DND-41 (cell line): ENCODE measurements around the gene TPO.

ENCODE experiments used
- ATAC-seq: fragments of 200-7000 bp; cut with Tn5 transposase; 3 replicates; pipeline ENCODE4 v1.9.1; 2021; ENCODE audit warnings: low read depth; ENCODE audit not compliant: insufficient read depth
- DNase-seq: peaks from one replicate; pipeline ENCODE4 v3.0.0-alpha.2; 2020
- H2AFZ ChIP-seq: 2 replicates; pipeline ENCODE4 v1.6.0; 2012; ENCODE audit warnings: low read depth, low read length
- H3K27ac ChIP-seq: 2 replicates; pipeline ENCODE4 v1.5.1; 2012; ENCODE audit warnings: low read length, inconsistent platforms
- H3K27me3 ChIP-seq: fragments of 200-600 bp; sonication (generic); 2 replicates; pipeline ENCODE4 v1.6.0; 2012; ENCODE audit warnings: low read length, mild to moderate bottlenecking, inconsistent platforms; ENCODE audit not compliant: insufficient read depth, poor library complexity
- H3K36me3 ChIP-seq: 2 replicates; pipeline ENCODE4 v1.5.1; 2012; ENCODE audit warnings: low read length, inconsistent platforms; ENCODE audit not compliant: insufficient read depth
- H3K4me1 ChIP-seq: 2 replicates; pipeline ENCODE4 v1.5.1; 2012; ENCODE audit warnings: mild to moderate bottlenecking, low read length; ENCODE audit not compliant: insufficient read depth
- H3K4me2 ChIP-seq: 2 replicates; pipeline ENCODE4 v1.6.0; 2012; ENCODE audit warnings: mild to moderate bottlenecking, moderate library complexity, low read length, inconsistent platforms; ENCODE audit not compliant: insufficient read depth
- H3K4me3 ChIP-seq, 2 experiments: fragments of 200-600 bp in 1 of 2; shearing (Covaris generic) in 1 of 2; 2 replicates each; pipeline ENCODE4 v1.5.1; 2012 to 2016; ENCODE audit warnings: inconsistent platforms in 2 of 2, low read length in 2 of 2, mild to moderate bottlenecking in 2 of 2, low read depth in 1 of 2, moderate library complexity in 1 of 2
- H3K79me2 ChIP-seq: 2 replicates; pipeline ENCODE4 v1.6.0; 2012; ENCODE audit warnings: low read length, inconsistent platforms; ENCODE audit not compliant: insufficient read depth
- H3K9ac ChIP-seq: 2 replicates; pipeline ENCODE4 v1.6.0; 2012; ENCODE audit warnings: low read depth, mild to moderate bottlenecking, inconsistent platforms, low read length, moderate library complexity
- H3K9me3 ChIP-seq: 2 replicates; pipeline ENCODE4 v1.5.1; 2012; ENCODE audit warnings: low read length, moderate library complexity, mild to moderate bottlenecking, inconsistent platforms; ENCODE audit not compliant: insufficient read depth, severe bottlenecking
- H4K20me1 ChIP-seq: 2 replicates; pipeline ENCODE4 v1.6.0; 2012; ENCODE audit warnings: low read length; ENCODE audit not compliant: insufficient read depth
- EZH2 ChIP-seq: IDR thresholded peaks from 3 replicates; pipeline ENCODE4 v1.6.1; 2012; ENCODE audit warnings: borderline replicate concordance, low read depth, mild to moderate bottlenecking, moderate library complexity, low read length, inconsistent platforms; ENCODE audit not compliant: severe bottlenecking
- TF ChIP-seq, protein P1 (sequence below): IDR thresholded peaks from 2 replicates; pipeline ENCODE4 v1.5.1; 2012; ENCODE audit warnings: borderline replicate concordance, low read length, moderate library complexity, mild to moderate bottlenecking; ENCODE audit not compliant: poor library complexity, severe bottlenecking; ENCODE audit errors: extremely low read depth

Gene TPO

DNA sequence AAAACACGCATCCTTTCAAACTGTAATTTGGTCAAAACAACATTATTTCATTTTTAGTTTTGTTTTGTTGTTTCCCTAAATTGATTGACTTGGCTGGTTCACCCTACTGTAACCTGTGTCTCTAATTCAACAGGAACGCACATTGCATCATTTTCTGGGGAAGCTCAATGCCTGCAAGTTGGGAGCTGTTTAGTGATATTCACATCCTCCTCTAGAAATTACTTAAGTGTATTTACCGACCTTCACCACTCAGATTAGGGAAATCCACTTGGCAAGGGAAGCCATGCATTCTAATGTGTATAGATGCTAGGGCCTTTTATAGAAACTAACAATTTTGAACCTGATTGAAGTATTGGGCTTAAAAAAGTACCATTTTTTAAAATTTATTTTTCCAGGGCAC, 7.3 kb upstream of the TPO start:
- H3K27ac ChIP-seq: no peak overlapping the region
- peaks cover 5% of the 10 kb centered on the region; the same call in 1 of the 2 replicates for H3K4me1 ChIP-seq

GRCh38 chr2:1406434-1406833, 6.8 kb upstream of the TPO start:
- Histone ChIP-seq H3K79me2 (no peaks in the 10 kb centered on the region), H3K4me2 (no peak overlapping the region), H4K20me1 (no peaks in the 10 kb centered on the region), H3K27ac (no peak overlapping the region), H2AFZ (no peak overlapping the region), H3K4me3 (no peak overlapping the region), H3K9me3 (no peaks in the 10 kb centered on the region), H3K4me1 (peaks cover 5% of the 10 kb centered on the region; the same call in 1 of the 2 replicates), H3K9ac (no peak overlapping the region), H3K36me3 (no peaks in the 10 kb centered on the region), H3K27me3 (no peaks in the 10 kb centered on the region)
- DNase-seq: no peak
- TF ChIP-seq, protein P1, sequence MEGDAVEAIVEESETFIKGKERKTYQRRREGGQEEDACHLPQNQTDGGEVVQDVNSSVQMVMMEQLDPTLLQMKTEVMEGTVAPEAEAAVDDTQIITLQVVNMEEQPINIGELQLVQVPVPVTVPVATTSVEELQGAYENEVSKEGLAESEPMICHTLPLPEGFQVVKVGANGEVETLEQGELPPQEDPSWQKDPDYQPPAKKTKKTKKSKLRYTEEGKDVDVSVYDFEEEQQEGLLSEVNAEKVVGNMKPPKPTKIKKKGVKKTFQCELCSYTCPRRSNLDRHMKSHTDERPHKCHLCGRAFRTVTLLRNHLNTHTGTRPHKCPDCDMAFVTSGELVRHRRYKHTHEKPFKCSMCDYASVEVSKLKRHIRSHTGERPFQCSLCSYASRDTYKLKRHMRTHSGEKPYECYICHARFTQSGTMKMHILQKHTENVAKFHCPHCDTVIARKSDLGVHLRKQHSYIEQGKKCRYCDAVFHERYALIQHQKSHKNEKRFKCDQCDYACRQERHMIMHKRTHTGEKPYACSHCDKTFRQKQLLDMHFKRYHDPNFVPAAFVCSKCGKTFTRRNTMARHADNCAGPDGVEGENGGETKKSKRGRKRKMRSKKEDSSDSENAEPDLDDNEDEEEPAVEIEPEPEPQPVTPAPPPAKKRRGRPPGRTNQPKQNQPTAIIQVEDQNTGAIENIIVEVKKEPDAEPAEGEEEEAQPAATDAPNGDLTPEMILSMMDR: no peak
- no peak for TF ChIP-seq EZH2
- no peak for ATAC-seq

More for the DNA sequence above, 7.3 kb upstream of the TPO start:
- no peak overlapping the region for H3K4me2 ChIP-seq
- DNase-seq: no peak
- no peak overlapping the region for H3K4me3 ChIP-seq
- ATAC-seq: no peak
- no peaks in the 10 kb centered on the region for H3K36me3 ChIP-seq
- no peaks in the 10 kb centered on the region for H3K27me3 ChIP-seq
- H2AFZ ChIP-seq: no peak overlapping the region
- no peaks in the 10 kb centered on the region for H4K20me1 ChIP-seq
- no peaks in the 10 kb centered on the region for H3K79me2 ChIP-seq
- no peaks in the 10 kb centered on the region for H3K9me3 ChIP-seq
- no peak overlapping the region for H3K9ac ChIP-seq
- TF ChIP-seq, protein P1: no peak
- TF ChIP-seq EZH2: no peak

- DNase-seq: no peak
These were observed 5.2 kb upstream of the TPO start for GRCh38 chr2:1407950-1408675.

More at GRCh38 chr2:1407950-1408675, 5.2 kb upstream of the TPO start:
- no peak for ATAC-seq
- H3K27ac ChIP-seq: no peak overlapping the region
- H3K27me3 ChIP-seq: no peaks in the 10 kb centered on the region
- no peaks in the 10 kb centered on the region for H3K9me3 ChIP-seq
- H3K79me2 ChIP-seq: no peaks in the 10 kb centered on the region
- no peak overlapping the region for H2AFZ ChIP-seq
- H3K4me1 ChIP-seq: peaks cover 5% of the 10 kb centered on the region; the same call in 1 of the 2 replicates
- H4K20me1 ChIP-seq: no peaks in the 10 kb centered on the region
- TF ChIP-seq, protein P1: no peak
- no peak for TF ChIP-seq EZH2
- H3K9ac ChIP-seq: no peak overlapping the region
- no peak overlapping the region for H3K4me2 ChIP-seq
- no peaks in the 10 kb centered on the region for H3K36me3 ChIP-seq
- H3K4me3 ChIP-seq: no peak overlapping the region
